ENCODE measurements around the gene TFIP11. TPM values are rescaled to one million over a fixed set of nuclear protein-coding genes. Genes with fewer than 3 reads are reported as not detected.

Gene TFIP11
- total RNA-seq, 4 donors from 2014 or later = 21.6 to 27.1 (median 25.8) TPM

DNA sequence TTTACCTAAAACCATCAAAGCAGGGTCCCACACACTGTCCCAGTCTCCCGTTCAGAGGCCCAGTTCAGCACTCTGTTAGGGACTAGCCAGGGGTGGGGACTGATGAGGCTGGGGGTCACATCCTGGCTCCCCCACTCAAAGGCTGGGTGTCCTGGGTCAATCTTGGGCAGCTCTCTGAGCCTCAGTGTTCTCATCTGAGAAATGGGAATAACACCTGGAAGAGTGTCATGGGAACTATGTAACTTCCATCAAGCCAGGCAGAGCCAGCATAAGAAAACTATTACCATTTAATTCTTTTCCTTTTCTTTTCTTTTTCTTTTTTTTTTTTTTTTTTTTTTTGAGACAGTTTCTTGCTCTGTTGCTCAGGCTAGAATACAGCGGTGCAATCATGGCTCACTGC lies 39.3 kb upstream of the TFIP11 start:
- Histone ChIP-seq H3K9me3 (no peaks in the 10 kb centered on the region), H3K27ac (no peak overlapping the region), H3K4me1 (peaks cover 12 to 69% (median 14%) of the 10 kb centered on the region in 3 donors), H3K4me3 (no peak overlapping the region), H3K27me3 (no peaks in the 10 kb centered on the region), H3K36me3 (peaks cover 0 to 4% (median 0%) of the 10 kb centered on the region in 3 donors)
- 100% methylated on average over 2 of the region's 2 CpGs for WGBS, 2 donors
- intact Hi-C loops (cut with DNase I) = no loop called here
- TF ChIP-seq POLR2A (IDR thresholded peaks at IDR 0.05) = no peak
- TF ChIP-seq CTCF (IDR thresholded peaks at IDR 0.05) = no peak
- DNase-seq = no peak

DNA sequence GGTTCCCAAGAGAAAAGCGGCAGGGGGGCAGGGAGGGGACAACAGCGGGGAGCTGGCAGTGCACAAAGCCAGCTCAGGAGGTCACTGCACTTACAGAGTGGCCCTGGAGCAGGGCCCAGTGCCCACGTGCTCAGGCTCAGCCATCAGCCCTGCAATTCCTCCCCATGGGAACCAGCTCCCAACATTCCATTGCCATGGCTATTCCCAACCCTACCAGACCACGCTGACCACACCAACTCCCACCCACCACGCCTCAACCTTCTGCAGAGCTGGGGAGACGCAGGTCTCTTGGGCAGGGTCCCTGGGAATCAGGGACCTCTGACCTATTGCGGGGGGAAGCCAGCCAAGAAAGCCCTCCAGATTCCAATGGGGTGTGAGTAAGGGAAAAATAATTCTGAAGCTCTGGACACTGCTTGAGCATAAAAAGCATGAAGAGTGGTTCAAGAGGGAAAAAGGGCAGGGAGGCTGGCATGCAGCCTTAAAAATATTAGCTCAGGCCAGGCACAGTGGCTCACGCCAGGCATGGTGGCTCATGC lies 38.3 kb upstream of the TFIP11 start:
- TF ChIP-seq POLR2A (IDR thresholded peaks at IDR 0.05) (no peak), CTCF (IDR thresholded peaks at IDR 0.05) (no peak)
- Histone ChIP-seq H3K36me3 (peaks cover 0 to 4% (median 0%) of the 10 kb centered on the region in 3 donors), H3K27ac (no peak overlapping the region), H3K4me3 (no peak overlapping the region), H3K27me3 (no peaks in the 10 kb centered on the region), H3K9me3 (no peaks in the 10 kb centered on the region), H3K4me1 (peaks cover 14 to 76% (median 17%) of the 10 kb centered on the region in 3 donors)
- WGBS, 2 donors = 71 to 85% methylated on average over 4 to 5 of the region's 8 CpGs
- intact Hi-C loops (cut with DNase I) = no loop called here
- no peak for DNase-seq

GRCh38 chr22:26549902-26550497 lies 37.7 kb upstream of the TFIP11 start:
- DNase-seq = no peak
- peaks cover 0 to 4% (median 0%) of the 10 kb centered on the region in 3 donors for H3K36me3 ChIP-seq
- intact Hi-C loops (cut with DNase I) = no loop called here
- H3K9me3 ChIP-seq = no peaks in the 10 kb centered on the region
- H3K4me3 ChIP-seq = no peak overlapping the region
- peaks cover 14 to 76% (median 17%) of the 10 kb centered on the region in 3 donors for H3K4me1 ChIP-seq
- WGBS, 2 donors = 92 to 98% methylated on average over 4 of the region's 4 CpGs
- H3K27ac ChIP-seq = peak overlapping the region in 2 of 4 donors; percentile 50 to 78
- no peaks in the 10 kb centered on the region for H3K27me3 ChIP-seq
- TF ChIP-seq CTCF (IDR thresholded peaks at IDR 0.05) (no peak), POLR2A (IDR thresholded peaks at IDR 0.05) (no peak)

GRCh38 chr22:26548984-26549383 lies 36.7 kb upstream of the TFIP11 start:
- TF ChIP-seq CTCF (IDR thresholded peaks at IDR 0.05) (no peak), POLR2A (IDR thresholded peaks at IDR 0.05) (no peak)
- H3K4me3 ChIP-seq = no peak overlapping the region
- WGBS, 2 donors = 28 to 53% methylated on average over 6 of the region's 6 CpGs
- H3K9me3 ChIP-seq = no peaks in the 10 kb centered on the region
- no peak for DNase-seq
- no peaks in the 10 kb centered on the region for H3K27me3 ChIP-seq
- H3K27ac ChIP-seq = peak overlapping the region; percentile 27 to 83 (median 64)
- peaks cover 14 to 66% (median 17%) of the 10 kb centered on the region in 3 donors for H3K4me1 ChIP-seq
- H3K36me3 ChIP-seq = peaks cover 0 to 11% (median 0%) of the 10 kb centered on the region in 3 donors
- intact Hi-C loops (cut with DNase I) = no loop called here

DNA sequence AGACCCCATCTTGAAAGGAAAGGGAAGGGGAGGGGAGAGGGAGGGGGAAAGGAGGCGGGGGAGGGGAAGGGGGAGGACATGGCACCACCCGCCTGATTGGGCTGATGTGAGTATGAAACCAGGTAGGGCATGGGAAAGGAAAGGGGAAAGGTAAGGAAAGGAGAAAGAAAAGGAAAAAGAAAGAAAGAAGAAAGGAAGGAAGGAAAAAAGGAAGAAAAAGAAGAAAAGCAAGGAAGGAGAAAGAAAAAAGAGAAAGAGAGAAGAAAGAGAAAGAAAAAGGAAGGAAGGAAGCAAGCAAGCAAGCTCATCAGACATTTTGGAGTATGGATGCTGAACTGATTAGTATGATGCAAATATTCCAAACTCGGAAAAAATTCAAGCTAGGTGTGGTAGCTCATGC lies 36.0 kb upstream of the TFIP11 start:
- DNase-seq = no peak
- Histone ChIP-seq H3K4me1 (peaks cover 14 to 59% (median 17%) of the 10 kb centered on the region in 3 donors), H3K4me3 (no peak overlapping the region), H3K36me3 (peaks cover 0 to 16% (median 0%) of the 10 kb centered on the region in 3 donors), H3K27ac (peak overlapping the region in 3 of 4 donors; percentile 50 to 83 (median 78)), H3K9me3 (no peaks in the 10 kb centered on the region), H3K27me3 (no peaks in the 10 kb centered on the region)
- WGBS, 2 donors = 77 to 83% methylated on average over 3 of the region's 3 CpGs
- intact Hi-C loops (cut with DNase I) = no loop called here
- no peak for TF ChIP-seq POLR2A (IDR thresholded peaks at IDR 0.05)
